CD4-positive, alpha-beta T cell (primary cell): Measurements from ENCODE around the gene MRO. TPM values are rescaled to one million over a fixed set of nuclear protein-coding genes. Genes with fewer than 3 reads are reported as not detected.

Experiments used
- ATAC-seq: fragments of 200-7000 bp; cut with Tn5 transposase; one replicate; pipeline ENCODE4 v1.10.0; 2022; ENCODE audit warnings: mild to moderate bottlenecking; ENCODE audit not compliant: poor library complexity
- CTCF ChIA-PET: fragments of 350-600 bp; sonication (Branson Sonifier 250); formaldehyde crosslinking; loops from one replicate; lab custom pipeline; 2021; ENCODE audit warnings: antibody characterized with exemption, inconsistent platforms; lab: Charles Lee
- POLR2A ChIA-PET: fragments of 350-600 bp; sonication (Branson Sonifier 250); formaldehyde crosslinking; loops from one replicate; lab custom pipeline; 2021; ENCODE audit warnings: antibody characterized with exemption, inconsistent platforms; lab: Charles Lee
- DNase-seq, 14 experiments: peaks; one replicate each; pipeline ENCODE4 v3.0.0-alpha.2; 2013 to 2020; ENCODE audit warnings: mixed read lengths in 2 of 14
- H3K27ac ChIP-seq, 2 donors: one replicate each; pipeline versions ENCODE4 v1.5.1 to v1.7.0; 2013; ENCODE audit warnings: low read length in 2 of 2, low read depth in 1 of 2, mild to moderate bottlenecking in 1 of 2
- H3K27me3 ChIP-seq, 2 experiments: 1 replicate in 1 of 2; 2 replicates in 1 of 2; pipeline versions ENCODE4 v1.6.1 to v1.7.0; 2013; ENCODE audit warnings: low read length in 2 of 2, control low read depth in 1 of 2, mild to moderate bottlenecking in 1 of 2, moderate library complexity in 1 of 2; ENCODE audit not compliant: insufficient read depth in 2 of 2, control insufficient read depth in 1 of 2
- H3K36me3 ChIP-seq: one replicate; pipeline ENCODE4 v1.6.1; 2013; ENCODE audit warnings: low read length, control low read depth; ENCODE audit not compliant: insufficient read depth
- H3K4me1 ChIP-seq: one replicate; pipeline ENCODE4 v1.6.1; 2013; ENCODE audit warnings: low read length, control low read depth; ENCODE audit not compliant: insufficient read depth
- H3K4me3 ChIP-seq: one replicate; pipeline ENCODE4 v1.5.1; 2013; ENCODE audit warnings: mild to moderate bottlenecking, low read length, moderate library complexity
- H3K9me3 ChIP-seq, 2 experiments: 1 replicate in 1 of 2; 2 replicates in 1 of 2; pipeline versions ENCODE4 v1.6.1 to v1.7.0; 2013; ENCODE audit warnings: low read length in 2 of 2, mild to moderate bottlenecking in 2 of 2, control low read depth in 1 of 2, moderate library complexity in 1 of 2; ENCODE audit not compliant: control insufficient read depth in 1 of 2, insufficient read depth in 1 of 2
- H3K27ac Mint-ChIP-seq: one replicate; pipeline ENCODE4 v1.8.0; 2020; ENCODE audit warnings: mixed read lengths
- H3K27me3 Mint-ChIP-seq: one replicate; pipeline ENCODE4 v1.8.0; 2021; ENCODE audit warnings: mixed read lengths
- H3K36me3 Mint-ChIP-seq: one replicate; pipeline ENCODE4 v1.8.0; 2021; ENCODE audit warnings: low read depth, mixed read lengths
- H3K4me1 Mint-ChIP-seq: one replicate; pipeline ENCODE4 v1.8.0; 2021; ENCODE audit warnings: low read depth, mixed read lengths
- H3K4me3 Mint-ChIP-seq: one replicate; pipeline ENCODE4 v1.8.0; 2020; ENCODE audit warnings: mild to moderate bottlenecking, mixed read lengths
- H3K9me3 Mint-ChIP-seq: one replicate; pipeline ENCODE4 v1.8.0; 2020; ENCODE audit warnings: mixed read lengths
- intact Hi-C, 2 experiments: fragments of 100-400 bp; cut with DNase I in 1 of 2; cut with micrococcal nuclease in 1 of 2; formaldehyde crosslinking; loops; one replicate each; pipeline versions ENCODE4 v1.15.1 to v1.9.0; 2023 to 2025; cut with DNase I, micrococcal nuclease
- total RNA-seq, 174 experiments: library from RNA in 2 of 174; stranded (reverse) in 2 of 174; gene quantifications; one replicate each; pipeline ENCODE4 v1.2.3 and lab custom pipeline; 2021 to 2026
- TF ChIP-seq, protein P1 (sequence below): fragments of 200-600 bp; IDR thresholded peaks from one replicate; pipeline ENCODE4 v1.8.0; 2022; ENCODE audit warnings: antibody characterized with exemption, mild to moderate bottlenecking

Gene MRO
- total RNA-seq, 2 experiments from 2014 or later = not detected

DNA sequence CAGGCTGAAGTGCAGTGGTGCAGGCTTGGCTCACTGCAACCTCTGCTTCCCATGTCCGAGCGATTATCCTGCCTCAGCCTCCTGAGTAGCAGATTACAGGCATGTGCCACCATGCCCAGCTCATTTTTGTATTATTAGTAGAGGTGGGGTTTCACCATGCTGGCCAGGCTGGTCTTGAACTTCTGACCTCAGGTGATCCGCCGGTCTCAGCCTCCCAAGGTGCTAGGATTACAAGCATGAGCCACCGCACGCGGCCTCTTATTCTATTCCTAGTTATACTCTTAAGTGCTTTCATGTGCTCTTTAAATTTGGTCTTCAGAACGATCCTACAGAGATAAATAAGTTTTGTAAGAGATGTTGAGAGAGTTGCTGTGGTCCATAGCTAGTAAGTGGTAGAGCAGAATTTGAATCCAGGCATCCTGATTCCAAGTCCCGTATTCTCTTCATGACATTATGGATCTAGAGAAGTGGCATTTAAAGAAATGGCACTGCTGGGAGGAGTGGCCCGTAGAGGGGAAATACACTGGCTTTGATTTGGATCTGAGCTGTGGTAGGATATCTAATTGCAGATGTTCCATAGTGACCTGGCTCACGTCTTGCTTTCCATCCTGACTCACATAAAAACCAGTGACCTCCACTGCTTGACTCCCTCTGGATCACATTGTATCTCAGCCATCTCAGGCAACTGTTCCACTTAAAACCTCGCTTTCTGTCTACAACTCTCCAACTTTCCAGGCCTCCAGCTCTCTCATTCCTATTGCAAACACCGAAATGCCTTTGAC is 36.4 kb upstream of the MRO start:
- Mint-ChIP-seq H3K27ac (no peak overlapping the region), H3K9me3 (peaks cover 3% of the 10 kb centered on the region), H3K4me3 (no peak overlapping the region), H3K27me3 (peaks cover 7% of the 10 kb centered on the region), H3K36me3 (no peaks in the 10 kb centered on the region), H3K4me1 (no peaks in the 10 kb centered on the region)
- TF ChIP-seq, protein P1, sequence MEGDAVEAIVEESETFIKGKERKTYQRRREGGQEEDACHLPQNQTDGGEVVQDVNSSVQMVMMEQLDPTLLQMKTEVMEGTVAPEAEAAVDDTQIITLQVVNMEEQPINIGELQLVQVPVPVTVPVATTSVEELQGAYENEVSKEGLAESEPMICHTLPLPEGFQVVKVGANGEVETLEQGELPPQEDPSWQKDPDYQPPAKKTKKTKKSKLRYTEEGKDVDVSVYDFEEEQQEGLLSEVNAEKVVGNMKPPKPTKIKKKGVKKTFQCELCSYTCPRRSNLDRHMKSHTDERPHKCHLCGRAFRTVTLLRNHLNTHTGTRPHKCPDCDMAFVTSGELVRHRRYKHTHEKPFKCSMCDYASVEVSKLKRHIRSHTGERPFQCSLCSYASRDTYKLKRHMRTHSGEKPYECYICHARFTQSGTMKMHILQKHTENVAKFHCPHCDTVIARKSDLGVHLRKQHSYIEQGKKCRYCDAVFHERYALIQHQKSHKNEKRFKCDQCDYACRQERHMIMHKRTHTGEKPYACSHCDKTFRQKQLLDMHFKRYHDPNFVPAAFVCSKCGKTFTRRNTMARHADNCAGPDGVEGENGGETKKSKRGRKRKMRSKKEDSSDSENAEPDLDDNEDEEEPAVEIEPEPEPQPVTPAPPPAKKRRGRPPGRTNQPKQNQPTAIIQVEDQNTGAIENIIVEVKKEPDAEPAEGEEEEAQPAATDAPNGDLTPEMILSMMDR = no peak
- H3K4me1 ChIP-seq = no peaks in the 10 kb centered on the region
- ChIA-PET CTCF (no interaction called here), POLR2A (no interaction called here)
- no peak overlapping the region for H3K27ac ChIP-seq
- no peak overlapping the region for H3K4me3 ChIP-seq
- H3K36me3 ChIP-seq = no peaks in the 10 kb centered on the region
- intact Hi-C loops = no loop called here
- no peaks in the 10 kb centered on the region for H3K27me3 ChIP-seq
- DNase-seq (no peak), ATAC-seq (no peak)
- no peaks in the 10 kb centered on the region for H3K9me3 ChIP-seq

DNA sequence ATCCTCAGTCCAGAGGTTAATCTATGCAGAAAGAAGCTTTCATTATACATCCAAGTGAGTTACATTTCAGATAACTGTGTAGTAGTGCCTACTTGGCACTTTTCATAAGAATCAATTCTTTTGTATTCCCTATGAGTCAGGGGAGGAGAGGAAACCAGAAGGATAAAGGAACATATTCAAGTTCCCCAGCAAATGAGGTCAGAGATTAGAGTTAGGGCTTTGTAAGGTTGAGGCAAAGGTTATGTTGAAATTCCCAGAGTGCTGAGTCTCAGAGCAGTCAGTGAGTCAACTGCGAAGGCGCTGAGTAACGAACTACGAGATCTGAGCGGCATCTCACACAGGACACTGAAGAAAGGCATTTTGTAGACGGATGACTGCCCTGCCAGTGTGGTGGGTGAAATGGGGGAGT is 34.1 kb upstream of the MRO start:
- Histone ChIP-seq H3K27me3 (no peaks in the 10 kb centered on the region), H3K27ac (no peak overlapping the region), H3K4me3 (no peak overlapping the region), H3K36me3 (no peaks in the 10 kb centered on the region), H3K4me1 (no peaks in the 10 kb centered on the region), H3K9me3 (no peaks in the 10 kb centered on the region)
- POLR2A ChIA-PET = no interaction called here
- peak in 2 of 14 experiments; percentile 57 to 67 for DNase-seq
- H3K4me3 Mint-ChIP-seq = no peak overlapping the region
- ATAC-seq = no peak
- H3K4me1 Mint-ChIP-seq = no peaks in the 10 kb centered on the region
- peaks cover 3% of the 10 kb centered on the region for H3K9me3 Mint-ChIP-seq
- CTCF ChIA-PET = no interaction called here
- H3K36me3 Mint-ChIP-seq = no peaks in the 10 kb centered on the region
- peaks cover 7% of the 10 kb centered on the region for H3K27me3 Mint-ChIP-seq
- H3K27ac Mint-ChIP-seq = no peak overlapping the region
- intact Hi-C loops = no loop called here
- TF ChIP-seq, protein P1 = no peak

DNA sequence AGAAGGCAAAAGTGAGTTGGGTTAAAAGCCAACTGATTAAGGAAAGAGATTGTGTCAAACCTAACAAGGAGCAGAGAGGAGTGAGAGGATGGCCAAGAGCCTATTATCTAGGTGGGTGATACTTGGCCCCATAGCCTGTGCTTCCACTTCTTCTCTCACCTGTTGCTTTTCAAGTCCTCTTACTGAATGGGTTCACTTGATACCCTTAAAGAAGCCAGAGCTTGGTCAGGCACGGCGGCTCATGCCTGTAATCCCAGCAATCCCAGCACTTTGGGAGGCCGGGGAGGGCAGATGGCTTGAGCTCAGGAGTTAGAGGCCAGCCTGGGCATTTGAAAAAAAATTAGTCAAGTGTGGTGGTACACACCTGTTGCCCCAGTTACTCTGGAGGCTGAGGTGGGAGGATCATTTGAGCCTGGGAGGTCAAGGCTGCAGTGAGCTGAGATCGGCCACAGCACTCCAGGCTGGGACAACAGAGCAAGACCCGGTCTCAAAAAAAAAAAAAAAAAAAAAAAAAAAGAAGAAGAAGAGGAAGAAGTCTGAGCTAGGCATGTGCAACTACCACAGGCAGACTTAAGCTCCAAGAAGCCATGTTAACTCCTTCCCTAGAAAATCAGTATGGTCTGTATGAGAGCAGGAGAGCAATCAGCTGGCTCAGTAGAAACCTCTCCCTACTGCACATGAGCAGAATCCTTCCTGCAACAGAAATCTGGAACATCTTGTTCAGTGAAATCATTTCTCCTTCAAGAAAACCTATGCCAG is 30.7 kb upstream of the MRO start:
- ATAC-seq = no peak
- TF ChIP-seq, protein P1 = no peak
- DNase-seq = no peak
- POLR2A ChIA-PET = no interaction called here
- intact Hi-C loops = no loop called here
- Mint-ChIP-seq H3K4me1 (no peaks in the 10 kb centered on the region), H3K4me3 (no peak overlapping the region), H3K9me3 (peaks cover 3% of the 10 kb centered on the region), H3K36me3 (no peaks in the 10 kb centered on the region), H3K27ac (no peak overlapping the region), H3K27me3 (peaks cover 7% of the 10 kb centered on the region)
- Histone ChIP-seq H3K27me3 (no peaks in the 10 kb centered on the region), H3K4me3 (no peak overlapping the region), H3K36me3 (no peaks in the 10 kb centered on the region), H3K9me3 (no peaks in the 10 kb centered on the region), H3K27ac (no peak overlapping the region), H3K4me1 (no peaks in the 10 kb centered on the region)
- CTCF ChIA-PET = interaction anchor here (0.7 kb wide), 1 partner anchor 17 kb away, joined by 3 read pairs; no protein-coding TSS in a partner anchor
